ENCODE data around the gene MARCKS.
A peak's percentile ranks its signal among the peaks of the same experiment; 100 is the strongest.

The MARCKS gene

DNA sequence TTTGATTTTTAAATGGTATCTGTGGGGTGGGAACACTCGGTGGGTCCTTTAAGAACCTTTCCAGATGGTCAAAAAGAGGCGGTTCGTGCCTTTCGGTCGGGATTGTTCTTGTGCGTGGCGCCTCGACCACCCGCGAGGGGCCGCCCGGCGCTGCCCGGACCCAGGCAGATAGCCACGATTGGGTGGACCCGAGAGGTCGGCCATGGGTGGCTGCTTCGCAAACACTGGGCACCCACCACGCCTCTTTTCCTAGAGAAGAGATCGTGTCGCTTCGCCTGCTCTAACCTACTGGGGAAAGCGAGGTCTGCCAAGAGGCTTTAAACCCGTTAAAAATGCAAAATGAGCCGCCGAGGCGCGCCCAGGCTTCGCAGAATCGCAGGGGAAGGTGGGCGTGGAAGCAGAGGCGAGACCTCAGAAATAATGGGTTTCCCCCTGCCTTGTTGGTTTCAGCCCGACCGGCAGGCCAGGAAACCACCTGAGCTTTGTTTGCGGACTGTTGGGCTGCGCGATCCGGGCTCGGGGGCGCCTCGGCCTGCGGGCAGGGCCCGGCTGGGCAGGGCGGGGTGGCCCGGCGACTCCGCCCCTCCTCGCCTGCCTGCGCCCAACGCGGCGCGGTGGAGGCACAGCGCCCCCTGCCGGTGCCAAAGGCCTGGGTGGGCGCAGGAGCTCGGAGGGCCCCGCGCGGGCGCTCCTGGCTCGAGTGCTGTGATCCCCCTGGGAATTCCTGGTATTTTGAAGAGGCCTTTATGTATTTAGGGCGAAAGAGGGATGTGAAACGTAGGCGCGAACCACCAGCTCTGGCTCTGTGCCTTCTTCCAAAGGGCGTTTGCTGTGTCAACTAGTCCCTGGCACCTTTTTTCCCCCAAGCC, 1.6 kb downstream of the MARCKS start (continued):
- TF ChIP-seq MZF1 (tag by site-specific recombination; IDR thresholded peaks at IDR 0.05; ENCODE audit: borderline replicate concordance) (peak; percentile 47; the same call in 1 of the 2 replicates), ZFHX2 (tag by site-specific recombination; conservative IDR thresholded peaks at IDR 0.05) (peak; percentile 82), HOXC10 (CRISPR knock-in tag; IDR thresholded peaks at IDR 0.05) (0 out of 2 replicates have a peak, but pooled peaks have one; percentile 60), ZBTB17 (tag by site-specific recombination; IDR thresholded peaks at IDR 0.05) (peak; percentile 71), EGR2 (tag by site-specific recombination; IDR thresholded peaks at IDR 0.05; ENCODE audit: low read depth) (peak; percentile 65), ZNF561 (tag by site-specific recombination; IDR thresholded peaks at IDR 0.05; ENCODE audit: borderline replicate concordance) (peak; percentile 76), SP3 (tag by site-specific recombination; IDR thresholded peaks at IDR 0.05) (peak; percentile 58), GLIS1 (tag by site-specific recombination; IDR thresholded peaks at IDR 0.05) (peak; percentile 54), ZNF510 (tag by site-specific recombination; IDR thresholded peaks at IDR 0.05; ENCODE audit: insufficient replicate concordance) (no peak), ZNF701 (tag by site-specific recombination; IDR thresholded peaks at IDR 0.05) (no peak), ZNF211 (tag by site-specific recombination; IDR thresholded peaks at IDR 0.05; ENCODE audit: low read depth) (no peak), ZXDB (tag by site-specific recombination; IDR thresholded peaks at IDR 0.05) (peak; percentile 99), KLF1 (tag by site-specific recombination; IDR thresholded peaks at IDR 0.05) (peak; percentile 81), KLF10 (tag by site-specific recombination; IDR thresholded peaks at IDR 0.05) (peak; percentile 86), ZNF585B (tag by site-specific recombination; IDR thresholded peaks at IDR 0.05) (no peak), GLIS2 (tag by site-specific recombination; IDR thresholded peaks at IDR 0.05) (peak; percentile 76; the same call in 1 of the 2 replicates), ZNF2 (tag by site-specific recombination; IDR thresholded peaks at IDR 0.05) (peak; percentile 39; the same call in 1 of the 2 replicates), SP7 (tag by site-specific recombination; IDR thresholded peaks at IDR 0.05) (peak; percentile 76; the same call in 1 of the 2 replicates), ZNF423 (tag by site-specific recombination; IDR thresholded peaks at IDR 0.05) (peak; percentile 87), TRIM28 (IDR thresholded peaks at IDR 0.05; ENCODE audit: borderline replicate concordance, low read length) (peak; percentile 69; the same call in 1 of the 2 replicates), SCRT1 (tag by site-specific recombination; IDR thresholded peaks at IDR 0.05; ENCODE audit: borderline replicate concordance) (no peak), ZNF560 (tag by site-specific recombination; IDR thresholded peaks at IDR 0.05; ENCODE audit: borderline replicate concordance) (no peak)
- TF ChIP-seq, protein P1, sequence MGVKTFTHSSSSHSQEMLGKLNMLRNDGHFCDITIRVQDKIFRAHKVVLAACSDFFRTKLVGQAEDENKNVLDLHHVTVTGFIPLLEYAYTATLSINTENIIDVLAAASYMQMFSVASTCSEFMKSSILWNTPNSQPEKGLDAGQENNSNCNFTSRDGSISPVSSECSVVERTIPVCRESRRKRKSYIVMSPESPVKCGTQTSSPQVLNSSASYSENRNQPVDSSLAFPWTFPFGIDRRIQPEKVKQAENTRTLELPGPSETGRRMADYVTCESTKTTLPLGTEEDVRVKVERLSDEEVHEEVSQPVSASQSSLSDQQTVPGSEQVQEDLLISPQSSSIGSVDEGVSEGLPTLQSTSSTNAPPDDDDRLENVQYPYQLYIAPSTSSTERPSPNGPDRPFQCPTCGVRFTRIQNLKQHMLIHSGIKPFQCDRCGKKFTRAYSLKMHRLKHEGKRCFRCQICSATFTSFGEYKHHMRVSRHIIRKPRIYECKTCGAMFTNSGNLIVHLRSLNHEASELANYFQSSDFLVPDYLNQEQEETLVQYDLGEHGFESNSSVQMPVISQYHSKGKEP (tag by site-specific recombination; IDR thresholded peaks at IDR 0.05) = peak; percentile 68; the same call in 1 of the 2 replicates
- TF ChIP-seq, protein P2, sequence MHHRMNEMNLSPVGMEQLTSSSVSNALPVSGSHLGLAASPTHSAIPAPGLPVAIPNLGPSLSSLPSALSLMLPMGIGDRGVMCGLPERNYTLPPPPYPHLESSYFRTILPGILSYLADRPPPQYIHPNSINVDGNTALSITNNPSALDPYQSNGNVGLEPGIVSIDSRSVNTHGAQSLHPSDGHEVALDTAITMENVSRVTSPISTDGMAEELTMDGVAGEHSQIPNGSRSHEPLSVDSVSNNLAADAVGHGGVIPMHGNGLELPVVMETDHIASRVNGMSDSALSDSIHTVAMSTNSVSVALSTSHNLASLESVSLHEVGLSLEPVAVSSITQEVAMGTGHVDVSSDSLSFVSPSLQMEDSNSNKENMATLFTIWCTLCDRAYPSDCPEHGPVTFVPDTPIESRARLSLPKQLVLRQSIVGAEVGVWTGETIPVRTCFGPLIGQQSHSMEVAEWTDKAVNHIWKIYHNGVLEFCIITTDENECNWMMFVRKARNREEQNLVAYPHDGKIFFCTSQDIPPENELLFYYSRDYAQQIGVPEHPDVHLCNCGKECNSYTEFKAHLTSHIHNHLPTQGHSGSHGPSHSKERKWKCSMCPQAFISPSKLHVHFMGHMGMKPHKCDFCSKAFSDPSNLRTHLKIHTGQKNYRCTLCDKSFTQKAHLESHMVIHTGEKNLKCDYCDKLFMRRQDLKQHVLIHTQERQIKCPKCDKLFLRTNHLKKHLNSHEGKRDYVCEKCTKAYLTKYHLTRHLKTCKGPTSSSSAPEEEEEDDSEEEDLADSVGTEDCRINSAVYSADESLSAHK (tag by site-specific recombination; IDR thresholded peaks at IDR 0.05) = peak; percentile 81
- TF ChIP-seq, protein P3, sequence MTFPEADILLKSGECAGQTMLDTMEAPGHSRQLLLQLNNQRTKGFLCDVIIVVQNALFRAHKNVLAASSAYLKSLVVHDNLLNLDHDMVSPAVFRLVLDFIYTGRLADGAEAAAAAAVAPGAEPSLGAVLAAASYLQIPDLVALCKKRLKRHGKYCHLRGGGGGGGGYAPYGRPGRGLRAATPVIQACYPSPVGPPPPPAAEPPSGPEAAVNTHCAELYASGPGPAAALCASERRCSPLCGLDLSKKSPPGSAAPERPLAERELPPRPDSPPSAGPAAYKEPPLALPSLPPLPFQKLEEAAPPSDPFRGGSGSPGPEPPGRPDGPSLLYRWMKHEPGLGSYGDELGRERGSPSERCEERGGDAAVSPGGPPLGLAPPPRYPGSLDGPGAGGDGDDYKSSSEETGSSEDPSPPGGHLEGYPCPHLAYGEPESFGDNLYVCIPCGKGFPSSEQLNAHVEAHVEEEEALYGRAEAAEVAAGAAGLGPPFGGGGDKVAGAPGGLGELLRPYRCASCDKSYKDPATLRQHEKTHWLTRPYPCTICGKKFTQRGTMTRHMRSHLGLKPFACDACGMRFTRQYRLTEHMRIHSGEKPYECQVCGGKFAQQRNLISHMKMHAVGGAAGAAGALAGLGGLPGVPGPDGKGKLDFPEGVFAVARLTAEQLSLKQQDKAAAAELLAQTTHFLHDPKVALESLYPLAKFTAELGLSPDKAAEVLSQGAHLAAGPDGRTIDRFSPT (tag by site-specific recombination; IDR thresholded peaks at IDR 0.05) = peak; percentile 89
- TF ChIP-seq, protein P4, sequence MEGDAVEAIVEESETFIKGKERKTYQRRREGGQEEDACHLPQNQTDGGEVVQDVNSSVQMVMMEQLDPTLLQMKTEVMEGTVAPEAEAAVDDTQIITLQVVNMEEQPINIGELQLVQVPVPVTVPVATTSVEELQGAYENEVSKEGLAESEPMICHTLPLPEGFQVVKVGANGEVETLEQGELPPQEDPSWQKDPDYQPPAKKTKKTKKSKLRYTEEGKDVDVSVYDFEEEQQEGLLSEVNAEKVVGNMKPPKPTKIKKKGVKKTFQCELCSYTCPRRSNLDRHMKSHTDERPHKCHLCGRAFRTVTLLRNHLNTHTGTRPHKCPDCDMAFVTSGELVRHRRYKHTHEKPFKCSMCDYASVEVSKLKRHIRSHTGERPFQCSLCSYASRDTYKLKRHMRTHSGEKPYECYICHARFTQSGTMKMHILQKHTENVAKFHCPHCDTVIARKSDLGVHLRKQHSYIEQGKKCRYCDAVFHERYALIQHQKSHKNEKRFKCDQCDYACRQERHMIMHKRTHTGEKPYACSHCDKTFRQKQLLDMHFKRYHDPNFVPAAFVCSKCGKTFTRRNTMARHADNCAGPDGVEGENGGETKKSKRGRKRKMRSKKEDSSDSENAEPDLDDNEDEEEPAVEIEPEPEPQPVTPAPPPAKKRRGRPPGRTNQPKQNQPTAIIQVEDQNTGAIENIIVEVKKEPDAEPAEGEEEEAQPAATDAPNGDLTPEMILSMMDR (tag by site-specific recombination; IDR thresholded peaks at IDR 0.05) = peak; percentile 62
- TF ChIP-seq, protein P5, sequence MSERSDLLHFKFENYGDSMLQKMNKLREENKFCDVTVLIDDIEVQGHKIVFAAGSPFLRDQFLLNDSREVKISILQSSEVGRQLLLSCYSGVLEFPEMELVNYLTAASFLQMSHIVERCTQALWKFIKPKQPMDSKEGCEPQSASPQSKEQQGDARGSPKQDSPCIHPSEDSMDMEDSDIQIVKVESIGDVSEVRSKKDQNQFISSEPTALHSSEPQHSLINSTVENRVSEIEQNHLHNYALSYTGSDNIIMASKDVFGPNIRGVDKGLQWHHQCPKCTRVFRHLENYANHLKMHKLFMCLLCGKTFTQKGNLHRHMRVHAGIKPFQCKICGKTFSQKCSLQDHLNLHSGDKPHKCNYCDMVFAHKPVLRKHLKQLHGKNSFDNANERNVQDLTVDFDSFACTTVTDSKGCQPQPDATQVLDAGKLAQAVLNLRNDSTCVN (tag by site-specific recombination; optimal IDR thresholded peaks at IDR 0.05) = peak; percentile 58
